ENCODE data around the gene TCP11.

TCP11 gene

GRCh38 chr6:35163836-35164235, 22.7 kb upstream of the TCP11 start:
- no peaks in the 10 kb centered on the region for H3K9me3 ChIP-seq (ENCODE audit: control insufficient read depth, insufficient read depth, low read length)
- H3K36me3 ChIP-seq (ENCODE audit: control insufficient read depth, insufficient read depth, low read length): no peaks in the 10 kb centered on the region
- H3K4me3 ChIP-seq (ENCODE audit: low read length): no peak overlapping the region
- H3K27me3 ChIP-seq (ENCODE audit: control insufficient read depth, insufficient read depth, low read length): no peaks in the 10 kb centered on the region
- no peaks in the 10 kb centered on the region for H3K4me1 ChIP-seq (ENCODE audit: control insufficient read depth, insufficient read depth, low read length)
- no peak for DNase-seq (ENCODE audit: low read depth, low spot score)
- no peak overlapping the region for H3K27ac ChIP-seq (ENCODE audit: low read length)
- no CpG with 5 or more reads among the region's 7 CpGs for WGBS (ENCODE audit: insufficient coverage, insufficient read length)

DNA sequence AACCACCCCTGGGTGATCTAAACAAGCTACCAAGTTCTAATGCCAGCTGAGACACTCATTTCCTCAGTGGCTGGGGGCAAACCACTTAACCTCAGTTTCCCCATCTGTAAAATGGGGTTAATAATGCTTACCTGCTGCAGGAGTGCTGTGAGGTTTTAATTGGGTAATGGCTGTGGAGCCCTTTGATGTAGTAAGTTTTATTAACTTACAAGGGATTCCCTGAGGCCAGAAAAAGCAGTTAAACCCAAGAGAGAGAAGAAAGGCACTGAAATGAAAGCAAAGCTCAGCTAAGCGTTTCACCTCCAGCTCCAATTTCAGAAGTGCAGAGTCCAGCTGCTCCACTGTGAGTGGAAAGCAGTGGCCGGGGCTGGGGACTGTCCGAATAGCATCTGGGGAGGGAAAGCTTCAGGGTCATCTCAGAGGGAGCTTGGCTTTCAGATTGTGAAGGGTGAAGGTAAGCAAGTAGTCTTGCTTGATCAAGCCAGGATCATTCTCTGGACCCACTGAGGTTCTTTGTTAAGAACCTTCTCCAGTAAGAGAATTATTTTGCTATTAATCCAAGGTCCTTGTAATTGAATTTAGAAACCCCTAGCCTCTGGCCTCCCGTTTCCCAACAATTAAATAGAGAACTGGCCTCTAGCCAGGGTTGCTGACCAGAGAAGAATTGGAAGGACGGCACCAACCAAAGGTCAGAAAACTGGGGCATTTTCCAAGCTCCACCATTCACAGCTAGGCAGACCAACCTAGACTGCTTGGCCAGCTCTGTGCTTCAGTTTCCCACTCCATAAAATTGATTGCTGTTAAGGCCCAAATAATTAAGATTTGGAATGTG, 20.9 kb upstream of the TCP11 start:
- Histone ChIP-seq H3K4me1 (ENCODE audit: control insufficient read depth, insufficient read depth, low read length) (no peaks in the 10 kb centered on the region), H3K27ac (ENCODE audit: low read length) (no peak overlapping the region), H3K27me3 (ENCODE audit: control insufficient read depth, insufficient read depth, low read length) (no peaks in the 10 kb centered on the region), H3K9me3 (ENCODE audit: control insufficient read depth, insufficient read depth, low read length) (no peaks in the 10 kb centered on the region), H3K4me3 (ENCODE audit: low read length) (no peak overlapping the region), H3K36me3 (ENCODE audit: control insufficient read depth, insufficient read depth, low read length) (no peaks in the 10 kb centered on the region)
- no CpG with 5 or more reads among the region's 5 CpGs for WGBS (ENCODE audit: insufficient coverage, insufficient read length)
- DNase-seq (ENCODE audit: low read depth, low spot score): no peak

- Histone ChIP-seq H3K27me3 (ENCODE audit: control insufficient read depth, insufficient read depth, low read length) (no peaks in the 10 kb centered on the region), H3K4me3 (ENCODE audit: low read length) (no peak overlapping the region), H3K9me3 (ENCODE audit: control insufficient read depth, insufficient read depth, low read length) (no peaks in the 10 kb centered on the region), H3K4me1 (ENCODE audit: control insufficient read depth, insufficient read depth, low read length) (no peaks in the 10 kb centered on the region), H3K27ac (ENCODE audit: low read length) (no peak overlapping the region), H3K36me3 (ENCODE audit: control insufficient read depth, insufficient read depth, low read length) (no peaks in the 10 kb centered on the region)
- no peak for DNase-seq (ENCODE audit: low read depth, low spot score)
These were observed 20.1 kb upstream of the TCP11 start for GRCh38 chr6:35161266-35161665.

DNA sequence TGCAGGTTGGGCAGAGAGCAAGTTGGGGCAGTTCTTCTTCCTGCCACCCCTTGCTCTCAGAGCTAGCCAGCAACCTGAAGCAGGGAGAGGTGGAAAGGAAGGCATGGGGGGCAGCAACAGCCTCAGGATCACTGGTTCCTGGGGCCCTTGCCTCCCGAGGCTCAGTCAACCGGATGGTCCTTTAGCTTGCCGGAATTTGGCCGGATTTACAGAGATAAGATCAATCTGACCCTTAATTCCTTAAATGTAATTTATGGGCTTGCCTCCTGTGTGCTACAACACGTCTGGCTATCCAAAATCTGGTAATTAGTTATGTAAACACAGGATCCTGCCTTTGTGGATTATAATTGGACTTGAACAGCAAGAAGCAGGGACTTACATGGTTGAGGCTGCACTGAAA, 19.5 kb upstream of the TCP11 start:
- no CpG with 5 or more reads among the region's 5 CpGs for WGBS (ENCODE audit: insufficient coverage, insufficient read length)
- no peaks in the 10 kb centered on the region for H3K9me3 ChIP-seq (ENCODE audit: control insufficient read depth, insufficient read depth, low read length)
- H3K27me3 ChIP-seq (ENCODE audit: control insufficient read depth, insufficient read depth, low read length): no peaks in the 10 kb centered on the region
- no peak overlapping the region for H3K27ac ChIP-seq (ENCODE audit: low read length)
- H3K4me3 ChIP-seq (ENCODE audit: low read length): no peak overlapping the region
- no peaks in the 10 kb centered on the region for H3K4me1 ChIP-seq (ENCODE audit: control insufficient read depth, insufficient read depth, low read length)
- H3K36me3 ChIP-seq (ENCODE audit: control insufficient read depth, insufficient read depth, low read length): no peaks in the 10 kb centered on the region
- DNase-seq (ENCODE audit: low read depth, low spot score): no peak

GRCh38 chr6:35158520-35158919, 17.4 kb upstream of the TCP11 start:
- H3K27ac ChIP-seq (ENCODE audit: low read length): no peak overlapping the region
- no peaks in the 10 kb centered on the region for H3K4me1 ChIP-seq (ENCODE audit: control insufficient read depth, insufficient read depth, low read length)
- no peak overlapping the region for H3K4me3 ChIP-seq (ENCODE audit: low read length)
- DNase-seq (ENCODE audit: low read depth, low spot score): no peak
- H3K9me3 ChIP-seq (ENCODE audit: control insufficient read depth, insufficient read depth, low read length): no peaks in the 10 kb centered on the region
- no peaks in the 10 kb centered on the region for H3K36me3 ChIP-seq (ENCODE audit: control insufficient read depth, insufficient read depth, low read length)
- no peaks in the 10 kb centered on the region for H3K27me3 ChIP-seq (ENCODE audit: control insufficient read depth, insufficient read depth, low read length)

GRCh38 chr6:35154947-35155346, 13.8 kb upstream of the TCP11 start:
- WGBS (ENCODE audit: insufficient coverage, insufficient read length): no CpG with 5 or more reads among the region's 1 CpG
- no peaks in the 10 kb centered on the region for H3K36me3 ChIP-seq (ENCODE audit: control insufficient read depth, insufficient read depth, low read length)
- H3K9me3 ChIP-seq (ENCODE audit: control insufficient read depth, insufficient read depth, low read length): no peaks in the 10 kb centered on the region
- H3K27me3 ChIP-seq (ENCODE audit: control insufficient read depth, insufficient read depth, low read length): peaks cover 1% of the 10 kb centered on the region; the same call in 1 of the 2 replicates
- DNase-seq (ENCODE audit: low read depth, low spot score): no peak
- H3K4me3 ChIP-seq (ENCODE audit: low read length): no peak overlapping the region
- no peak overlapping the region for H3K27ac ChIP-seq (ENCODE audit: low read length)
- no peaks in the 10 kb centered on the region for H3K4me1 ChIP-seq (ENCODE audit: control insufficient read depth, insufficient read depth, low read length)

DNA sequence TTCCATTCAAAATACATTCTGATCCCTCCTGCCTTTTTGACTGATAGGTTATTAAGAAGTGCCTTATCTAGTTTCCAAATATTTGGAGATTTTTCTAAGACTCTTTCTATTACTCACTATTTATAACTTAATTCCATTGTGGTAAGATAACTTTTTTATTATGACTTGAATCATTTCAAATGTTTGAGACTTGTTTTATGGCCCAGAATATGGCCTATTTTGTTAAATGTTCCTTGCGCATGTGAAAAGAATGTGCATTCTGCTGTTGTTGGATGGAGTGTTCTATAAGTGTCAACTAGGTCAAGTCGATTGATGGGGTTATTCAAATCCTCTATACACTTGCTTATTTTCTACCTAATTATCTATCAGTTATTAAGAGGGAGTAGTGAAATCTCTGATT, 13.1 kb upstream of the TCP11 start:
- H3K36me3 ChIP-seq (ENCODE audit: control insufficient read depth, insufficient read depth, low read length): no peaks in the 10 kb centered on the region
- H3K9me3 ChIP-seq (ENCODE audit: control insufficient read depth, insufficient read depth, low read length): no peaks in the 10 kb centered on the region
- H3K4me1 ChIP-seq (ENCODE audit: control insufficient read depth, insufficient read depth, low read length): no peaks in the 10 kb centered on the region
- WGBS (ENCODE audit: insufficient coverage, insufficient read length): no CpG with 5 or more reads among the region's 2 CpGs
- no peak overlapping the region for H3K27ac ChIP-seq (ENCODE audit: low read length)
- DNase-seq (ENCODE audit: low read depth, low spot score): no peak
- no peak overlapping the region for H3K4me3 ChIP-seq (ENCODE audit: low read length)
- peaks cover 3% of the 10 kb centered on the region; the same call in 1 of the 2 replicates for H3K27me3 ChIP-seq (ENCODE audit: control insufficient read depth, insufficient read depth, low read length)

DNA sequence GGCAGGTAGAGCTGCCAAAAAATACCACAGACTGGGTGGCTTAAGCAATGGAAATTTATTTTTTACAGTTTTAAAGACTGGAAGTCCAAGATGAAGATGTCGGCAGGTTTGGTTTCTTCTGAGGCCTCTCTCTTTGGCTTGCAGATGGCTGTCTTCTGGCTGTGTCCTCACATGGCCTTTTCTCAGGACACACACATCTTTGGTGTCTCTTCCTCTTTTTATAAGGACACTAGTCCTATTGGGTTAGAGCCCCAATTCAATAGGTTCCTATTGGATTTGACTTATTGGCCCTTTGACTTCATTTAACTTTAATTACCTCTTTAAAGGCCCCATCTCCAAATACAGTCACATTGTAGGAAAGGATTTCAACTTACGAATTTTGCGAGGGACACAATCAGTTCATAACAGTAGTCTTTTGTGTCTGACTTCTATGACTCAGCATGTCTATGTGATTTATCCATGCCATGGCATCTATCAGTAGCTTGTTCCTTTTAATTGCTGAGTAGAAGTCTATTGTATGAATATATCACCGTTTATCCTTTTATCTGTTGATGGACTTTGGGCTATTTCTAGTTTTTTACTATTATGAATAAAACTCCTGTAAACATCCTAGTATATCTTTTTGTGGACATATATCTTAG, 11.0 kb upstream of the TCP11 start:
- Histone ChIP-seq H3K9me3 (ENCODE audit: control insufficient read depth, insufficient read depth, low read length) (no peaks in the 10 kb centered on the region), H3K4me3 (ENCODE audit: low read length) (no peak overlapping the region), H3K4me1 (ENCODE audit: control insufficient read depth, insufficient read depth, low read length) (peaks cover 2% of the 10 kb centered on the region; the same call in 1 of the 2 replicates), H3K27ac (ENCODE audit: low read length) (no peak overlapping the region), H3K36me3 (ENCODE audit: control insufficient read depth, insufficient read depth, low read length) (no peaks in the 10 kb centered on the region), H3K27me3 (ENCODE audit: control insufficient read depth, insufficient read depth, low read length) (peaks cover 5% of the 10 kb centered on the region; the same call in 1 of the 2 replicates)
- WGBS (ENCODE audit: insufficient coverage, insufficient read length): no CpG with 5 or more reads among the region's 4 CpGs
- no peak for DNase-seq (ENCODE audit: low read depth, low spot score)

DNA sequence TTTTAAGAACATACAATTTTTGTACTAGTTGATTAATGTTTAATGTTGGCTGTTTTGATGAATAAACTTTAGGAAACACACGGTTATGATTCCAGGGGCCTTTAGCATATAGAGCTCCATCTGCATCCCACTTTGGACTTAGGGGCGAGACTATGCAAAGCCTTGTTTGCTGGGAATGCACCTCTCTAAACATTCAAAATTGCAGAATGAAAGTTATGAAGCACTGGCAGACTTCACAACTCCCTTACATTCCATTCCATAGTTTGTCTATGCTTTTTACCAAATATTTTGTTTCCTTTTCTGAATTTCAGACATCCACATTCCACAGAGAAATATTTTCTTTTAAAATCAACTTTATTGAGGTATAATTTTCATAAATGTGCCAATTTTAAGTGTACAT, 10.3 kb upstream of the TCP11 start:
- H3K4me3 ChIP-seq (ENCODE audit: low read length): no peak overlapping the region
- H3K9me3 ChIP-seq (ENCODE audit: control insufficient read depth, insufficient read depth, low read length): no peaks in the 10 kb centered on the region
- H3K36me3 ChIP-seq (ENCODE audit: control insufficient read depth, insufficient read depth, low read length): no peaks in the 10 kb centered on the region
- peaks cover 2% of the 10 kb centered on the region; the same call in 1 of the 2 replicates for H3K4me1 ChIP-seq (ENCODE audit: control insufficient read depth, insufficient read depth, low read length)
- DNase-seq (ENCODE audit: low read depth, low spot score): no peak
- peaks cover 5% of the 10 kb centered on the region; the same call in 1 of the 2 replicates for H3K27me3 ChIP-seq (ENCODE audit: control insufficient read depth, insufficient read depth, low read length)
- H3K27ac ChIP-seq (ENCODE audit: low read length): no peak overlapping the region
- WGBS (ENCODE audit: insufficient coverage, insufficient read length): no CpG with 5 or more reads among the region's 2 CpGs

GRCh38 chr6:35149891-35150566, 8.9 kb upstream of the TCP11 start:
- H3K27ac ChIP-seq (ENCODE audit: low read length): no peak overlapping the region
- no peak overlapping the region for H3K4me3 ChIP-seq (ENCODE audit: low read length)
- H3K9me3 ChIP-seq (ENCODE audit: control insufficient read depth, insufficient read depth, low read length): no peaks in the 10 kb centered on the region
- no peak for DNase-seq (ENCODE audit: low read depth, low spot score)
- peaks cover 5% of the 10 kb centered on the region; the same call in 1 of the 2 replicates for H3K27me3 ChIP-seq (ENCODE audit: control insufficient read depth, insufficient read depth, low read length)
- peaks cover 2% of the 10 kb centered on the region; the same call in 1 of the 2 replicates for H3K4me1 ChIP-seq (ENCODE audit: control insufficient read depth, insufficient read depth, low read length)
- no peaks in the 10 kb centered on the region for H3K36me3 ChIP-seq (ENCODE audit: control insufficient read depth, insufficient read depth, low read length)
- no CpG with 5 or more reads among the region's 16 CpGs for WGBS (ENCODE audit: insufficient coverage, insufficient read length)

Measured in iPS DF 6.9 (cell line).